ENCODE results near the gene OPRD1. TPM values are rescaled to one million over a fixed set of nuclear protein-coding genes. Genes with fewer than 3 reads are reported as not detected.
"Not testable (repeated sequence)": the region's sequence is repeated elsewhere in the genome, so short reads cannot be mapped to it uniquely, and the experiment has no call there.

The OPRD1 gene
- polyA plus RNA-seq, 1 of the 3 experiments (the other 2 are of a cell fraction) = 0.07 TPM

DNA sequence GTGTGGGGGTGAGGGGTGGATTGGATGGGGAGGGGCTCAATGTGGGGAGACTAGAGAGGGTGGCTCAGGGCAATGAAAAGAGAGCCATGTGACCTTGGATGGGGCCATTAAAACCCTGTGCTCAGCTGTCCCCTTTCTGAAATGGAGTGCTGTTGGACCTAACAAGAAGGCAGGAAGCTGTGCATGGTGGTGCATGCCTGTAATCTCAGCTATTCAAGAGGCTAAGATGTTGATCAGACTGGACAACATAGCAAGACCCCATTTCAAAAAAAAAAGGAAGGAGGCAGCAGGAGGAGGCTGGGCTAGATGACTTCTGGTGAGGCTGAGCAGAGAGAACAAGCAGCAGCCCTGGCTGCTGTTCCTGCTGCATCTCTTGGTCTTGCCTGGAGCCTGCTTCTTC, 7.0 kb downstream of the OPRD1 start:
- Histone ChIP-seq H3K27ac (ENCODE audit: low read depth in 2 of 2, low read length in 1 of 2) (no peak overlapping the region), H3K9me2 (no peaks in the 10 kb centered on the region), H3K9me3 (no peaks in the 10 kb centered on the region), H3K9ac (no peak overlapping the region), H3K4me3 (ENCODE audit: low read depth in 2 of 2, low read length in 1 of 2) (no peak overlapping the region), H3K79me2 (ENCODE audit: insufficient read depth) (no peaks in the 10 kb centered on the region), H3K36me3 (replicated peaks in 1 of 2; ENCODE audit: control insufficient read depth in 1 of 2, insufficient read depth in 2 of 2, low read length in 1 of 2) (no peaks in the 10 kb centered on the region), H3K4me1 (ENCODE audit: control insufficient read depth in 1 of 2, insufficient read depth in 2 of 2, low read depth in 1 of 2, low read length in 1 of 2) (peaks cover 0 to 43% of the 10 kb centered on the region in 2 experiments; a peak in 1 of 4 replicates), H3F3A (replicated peaks; ENCODE audit: insufficient read depth) (no peaks in the 10 kb centered on the region), H3K27me3 (ENCODE audit: insufficient read depth) (no peaks in the 10 kb centered on the region; the same call in 1 of the 2 replicates), H3K4me2 (no peak overlapping the region), H2AFZ (ENCODE audit: low read depth) (no peak overlapping the region), H4K20me1 (ENCODE audit: insufficient read depth) (no peaks in the 10 kb centered on the region)
- ChIA-PET POLR2A (no interaction called here), CTCF (interaction anchor here (1.2 to 13.7 kb wide), 4 partner anchors 12 to 549 kb away, joined by 3 to 101 read pairs (median 4); no protein-coding TSS in a partner anchor)
- no peak for TF ChIP-seq FOSL2 (IDR thresholded peaks at IDR 0.05; ENCODE audit: borderline replicate concordance, low read depth)
- TF ChIP-seq RAD21 (IDR thresholded peaks at IDR 0.05; ENCODE audit: low read length) = no peak
- TF ChIP-seq RCOR1 (IDR thresholded peaks at IDR 0.05; ENCODE audit: low read length) = no peak
- no peak for DNase-seq

GRCh38 chr1:28822799-28823198, 10.8 kb downstream of the OPRD1 start:
- Histone ChIP-seq H3K4me3 (ENCODE audit: low read depth in 2 of 2, low read length in 1 of 2) (no peak overlapping the region), H3K27me3 (ENCODE audit: insufficient read depth) (no peaks in the 10 kb centered on the region), H3K9me3 (no peaks in the 10 kb centered on the region), H3F3A (replicated peaks; ENCODE audit: insufficient read depth) (no peaks in the 10 kb centered on the region), H3K27ac (ENCODE audit: low read depth in 2 of 2, low read length in 1 of 2) (peak overlapping the region in 1 of 2 experiments; percentile 65; a peak in 2 of 4 replicates), H3K4me1 (ENCODE audit: control insufficient read depth in 1 of 2, insufficient read depth in 2 of 2, low read depth in 1 of 2, low read length in 1 of 2) (peaks cover 0 to 15% of the 10 kb centered on the region in 2 experiments; a peak in 1 of 4 replicates), H2AFZ (ENCODE audit: low read depth) (no peak overlapping the region), H3K9ac (no peak overlapping the region), H3K9me2 (no peaks in the 10 kb centered on the region), H3K4me2 (no peak overlapping the region), H4K20me1 (ENCODE audit: insufficient read depth) (no peaks in the 10 kb centered on the region), H3K79me2 (ENCODE audit: insufficient read depth) (no peaks in the 10 kb centered on the region), H3K36me3 (replicated peaks in 1 of 2; ENCODE audit: control insufficient read depth in 1 of 2, insufficient read depth in 2 of 2, low read length in 1 of 2) (no peaks in the 10 kb centered on the region)
- CTCF ChIA-PET = interaction anchor here (0.8 to 13.7 kb wide), 3 partner anchors 20 to 54 kb away, joined by 3 to 101 read pairs (median 3); no protein-coding TSS in a partner anchor
- WGBS (ENCODE audit: low lambda C conversion rate) = 9% methylated on average over 3 of the region's 3 CpGs
- DNase-seq = peak; percentile 79
- POLR2A ChIA-PET = interaction anchor here (0.6 to 1.1 kb wide), 4 partner anchors 10 to 175 kb away, joined by 3 to 4 read pairs (median 3); no protein-coding TSS in a partner anchor
- peak; percentile 53; the same call in 1 of the 2 replicates for TF ChIP-seq GATA2 (CRISPR knock-in tag; IDR thresholded peaks at IDR 0.05)
- peak in 1 of 2 experiments; percentile 94; a peak in 2 of 4 replicates for TF ChIP-seq EP300 (IDR thresholded peaks at IDR 0.05; ENCODE audit: borderline replicate concordance in 1 of 2, low read depth in 1 of 2, low read length in 1 of 2)
- TF ChIP-seq MXI1 (IDR thresholded peaks at IDR 0.05; ENCODE audit: low read depth, low read length) = peak; percentile 50; the same call in 1 of the 2 replicates
- TF ChIP-seq RFX5 (IDR thresholded peaks at IDR 0.05; ENCODE audit: low read length) = 0 out of 2 replicates have a peak, but pooled peaks have one; percentile 23
- no peak for TF ChIP-seq RXRA (IDR thresholded peaks at IDR 0.05; ENCODE audit: borderline replicate concordance, low read depth)
- TF ChIP-seq CHD2 (IDR thresholded peaks at IDR 0.05; ENCODE audit: low read length, partially characterized antibody) = peak; percentile 84
- no peak for TF ChIP-seq NRF1 (IDR thresholded peaks at IDR 0.05; ENCODE audit: low read depth, low read length)
- peak; percentile 93 for TF ChIP-seq RCOR1 (IDR thresholded peaks at IDR 0.05; ENCODE audit: low read length)
- TF ChIP-seq FOXJ3 (CRISPR knock-in tag; IDR thresholded peaks at IDR 0.05) = peak; percentile 51; the same call in 1 of the 2 replicates
- peak; percentile 16; the same call in 1 of the 2 replicates for TF ChIP-seq RAD21 (IDR thresholded peaks at IDR 0.05; ENCODE audit: low read length)
- peak; percentile 25; the same call in 1 of the 2 replicates for TF ChIP-seq TCF12 (IDR thresholded peaks at IDR 0.05)

DNA sequence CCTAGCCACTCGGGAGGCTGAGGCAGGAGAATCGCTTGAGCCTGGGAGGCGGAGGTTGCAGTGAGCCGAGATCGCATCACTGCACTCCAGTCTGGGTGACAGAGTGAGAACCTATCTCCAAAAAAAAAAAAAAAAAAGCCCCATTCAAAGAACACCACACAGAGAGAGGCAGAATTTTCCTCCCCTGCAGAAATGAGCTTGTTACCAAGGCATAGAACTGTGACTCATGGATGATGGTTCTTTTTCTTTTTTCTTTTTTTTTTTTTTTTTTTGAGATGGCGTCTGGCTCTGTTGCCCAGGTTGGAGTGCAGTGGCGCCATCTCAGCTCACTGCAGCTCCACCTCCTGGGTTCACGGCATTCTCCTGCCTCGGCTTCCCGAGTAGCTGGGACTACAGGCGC, 12.1 kb downstream of the OPRD1 start:
- H3K9me2 ChIP-seq; DNase-seq; H3K4me3 ChIP-seq (ENCODE audit: low read depth in 2 of 2, low read length in 1 of 2); H3F3A ChIP-seq (replicated peaks; ENCODE audit: insufficient read depth); H3K4me1 ChIP-seq (ENCODE audit: control insufficient read depth in 1 of 2, insufficient read depth in 2 of 2, low read depth in 1 of 2, low read length in 1 of 2); H3K4me2 ChIP-seq; H4K20me1 ChIP-seq (ENCODE audit: insufficient read depth); CTCF ChIA-PET; H3K9me3 ChIP-seq; H2AFZ ChIP-seq (ENCODE audit: low read depth); H3K79me2 ChIP-seq (ENCODE audit: insufficient read depth); H3K36me3 ChIP-seq (replicated peaks in 1 of 2; ENCODE audit: control insufficient read depth in 1 of 2, insufficient read depth in 2 of 2, low read length in 1 of 2); H3K9ac ChIP-seq; H3K27me3 ChIP-seq (ENCODE audit: insufficient read depth); H3K27ac ChIP-seq (ENCODE audit: low read depth in 2 of 2, low read length in 1 of 2): not testable (repeated sequence)
- WGBS (ENCODE audit: low lambda C conversion rate) = 81% methylated on average over 11 of the region's 11 CpGs
- POLR2A ChIA-PET = interaction anchor here (0.6 kb wide), 1 partner anchor 22 kb away, joined by 3 read pairs; no protein-coding TSS in a partner anchor
